Natural killer cell (primary cell): Measurements from ENCODE around the gene ACTR6. TPM values are rescaled to one million over a fixed set of nuclear protein-coding genes. Genes with fewer than 3 reads are reported as not detected.

ENCODE experiments used
- ATAC-seq, 3 donors: fragments of 150-1000 bp in 2 of 3; fragments of 200-7000 bp in 1 of 3; cut with Tn5 transposase; 1 replicate in 1 of 3; 2 replicates in 2 of 3; pipeline ENCODE4 v1.10.0; 2021; ENCODE audit warnings: mild to moderate bottlenecking in 2 of 3, moderate library complexity in 2 of 3
- DNase-seq, 2 donors: peaks; one replicate each; pipeline versions ENCODE4 v3.0.0 to v3.0.0-alpha.2; 2013 to 2021; ENCODE audit warnings: mixed read lengths in 1 of 2
- H3K27ac ChIP-seq: one replicate; pipeline ENCODE4 v1.5.1; 2013; ENCODE audit warnings: mild to moderate bottlenecking, low read length
- H3K27me3 ChIP-seq: one replicate; pipeline ENCODE4 v1.6.1; 2013; ENCODE audit warnings: low read length; ENCODE audit not compliant: control insufficient read depth, insufficient read depth
- H3K36me3 ChIP-seq: one replicate; pipeline ENCODE4 v1.6.1; 2013; ENCODE audit warnings: low read length; ENCODE audit not compliant: control insufficient read depth, insufficient read depth
- H3K4me1 ChIP-seq: one replicate; pipeline ENCODE4 v1.6.1; 2013; ENCODE audit warnings: low read length; ENCODE audit not compliant: control insufficient read depth, insufficient read depth
- H3K4me3 ChIP-seq: one replicate; pipeline ENCODE4 v1.5.1; 2013; ENCODE audit warnings: low read length
- H3K9me3 ChIP-seq: one replicate; pipeline ENCODE4 v1.6.1; 2013; ENCODE audit warnings: low read length; ENCODE audit not compliant: control insufficient read depth, insufficient read depth
- H3K27ac Mint-ChIP-seq, 2 donors: one replicate each; pipeline ENCODE4 v1.8.0; 2022; ENCODE audit warnings: mild to moderate bottlenecking in 2 of 2, mixed read lengths in 2 of 2, moderate library complexity in 1 of 2
- H3K27me3 Mint-ChIP-seq, 2 donors: one replicate each; pipeline ENCODE4 v1.8.0; 2022; ENCODE audit warnings: low read depth in 2 of 2, mixed read lengths in 2 of 2
- H3K36me3 Mint-ChIP-seq: one replicate; pipeline ENCODE4 v1.8.0; 2022; ENCODE audit warnings: mixed read lengths
- H3K4me1 Mint-ChIP-seq, 2 donors: one replicate each; pipeline ENCODE4 v1.8.0; 2022; ENCODE audit warnings: mixed read lengths in 2 of 2
- H3K4me3 Mint-ChIP-seq: one replicate; pipeline ENCODE4 v1.8.0; 2022; ENCODE audit warnings: mild to moderate bottlenecking, moderate library complexity, mixed read lengths
- H3K9me3 Mint-ChIP-seq, 2 donors: one replicate each; pipeline ENCODE4 v1.8.0; 2022; ENCODE audit warnings: mixed read lengths in 2 of 2
- CTCF ChIP-seq: fragments of 200-600 bp; IDR thresholded peaks from one replicate; pipeline ENCODE4 v1.8.0; 2022; ENCODE audit warnings: antibody characterized with exemption
- WGBS: methylation state at CpG from one replicate; pipeline ENCODE4 v1.1.7; 2013; ENCODE audit warnings: missing lambda C conversion rate; ENCODE audit not compliant: insufficient coverage; 5-methylcytosine and 5-hydroxymethylcytosine counted together
- intact Hi-C: fragments of 100-400 bp; cut with micrococcal nuclease; formaldehyde crosslinking; loops from one replicate; pipeline ENCODE4 v1.14.2; 2022
- total RNA-seq, 4 donors: library from RNA; stranded (reverse); fragments of 120-200 nt in 1 of 4; gene quantifications; one replicate each; pipeline versions ENCODE4 v1.2.3 to v1.2.4, GENCODE V29; 2013 to 2022

ACTR6 gene
- total RNA-seq, 3 donors from 2014 or later (not counting 1 experiment from before 2014, with no cell fraction given) = 20.4 to 27.5 (median 20.8) TPM

GRCh38 chr12:100234166-100234565 lies 33.6 kb downstream of the ACTR6 start:
- Mint-ChIP-seq H3K36me3 (no peaks in the 10 kb centered on the region), H3K4me1 (no peaks in the 10 kb centered on the region), H3K27me3 (no peaks in the 10 kb centered on the region), H3K4me3 (no peak overlapping the region), H3K9me3 (no peaks in the 10 kb centered on the region), H3K27ac (no peak overlapping the region)
- Histone ChIP-seq H3K27ac (no peak overlapping the region), H3K4me3 (no peak overlapping the region), H3K27me3 (no peaks in the 10 kb centered on the region), H3K36me3 (no peaks in the 10 kb centered on the region), H3K9me3 (no peaks in the 10 kb centered on the region), H3K4me1 (no peaks in the 10 kb centered on the region)
- DNase-seq = no peak
- no peak for ATAC-seq
- WGBS = 92% methylated on average over 3 of the region's 3 CpGs
- no peak for TF ChIP-seq CTCF
- intact Hi-C loops = loop anchor here (1.0 to 10.0 kb wide), 4 partner anchors 168 to 507 kb away; no protein-coding TSS in a partner anchor

GRCh38 chr12:100234591-100235304 lies 34.1 kb downstream of the ACTR6 start:
- no peak overlapping the region for H3K4me3 Mint-ChIP-seq
- Histone ChIP-seq H3K27ac (no peak overlapping the region), H3K4me1 (no peaks in the 10 kb centered on the region), H3K27me3 (no peaks in the 10 kb centered on the region), H3K36me3 (no peaks in the 10 kb centered on the region), H3K9me3 (no peaks in the 10 kb centered on the region), H3K4me3 (no peak overlapping the region)
- no peaks in the 10 kb centered on the region for H3K36me3 Mint-ChIP-seq
- WGBS = 95% methylated on average over 3 of the region's 7 CpGs
- ATAC-seq (peak; percentile 36 to 52 (median 43)), DNase-seq (peak in 1 of 2 donors; percentile 58)
- intact Hi-C loops = loop anchor here (1.0 to 10.0 kb wide), 4 partner anchors 168 to 506 kb away; no protein-coding TSS in a partner anchor
- no peak overlapping the region for H3K27ac Mint-ChIP-seq
- peak; percentile 75 for TF ChIP-seq CTCF
- H3K27me3 Mint-ChIP-seq = no peaks in the 10 kb centered on the region
- H3K4me1 Mint-ChIP-seq = no peaks in the 10 kb centered on the region
- H3K9me3 Mint-ChIP-seq = no peaks in the 10 kb centered on the region

- H3K27me3 Mint-ChIP-seq = no peaks in the 10 kb centered on the region
These were observed 38.2 kb downstream of the ACTR6 start for GRCh38 chr12:100238801-100239200.

More at GRCh38 chr12:100238801-100239200, 38.2 kb downstream of the ACTR6 start:
- Mint-ChIP-seq H3K9me3 (no peaks in the 10 kb centered on the region), H3K4me1 (no peaks in the 10 kb centered on the region), H3K4me3 (no peak overlapping the region), H3K27ac (no peak overlapping the region), H3K36me3 (no peaks in the 10 kb centered on the region)
- no peak for ATAC-seq
- DNase-seq = no peak
- WGBS = 93% methylated on average over 3 of the region's 3 CpGs
- Histone ChIP-seq H3K4me3 (no peak overlapping the region), H3K9me3 (no peaks in the 10 kb centered on the region), H3K27me3 (no peaks in the 10 kb centered on the region), H3K36me3 (no peaks in the 10 kb centered on the region), H3K27ac (no peak overlapping the region), H3K4me1 (no peaks in the 10 kb centered on the region)
- TF ChIP-seq CTCF = no peak
- intact Hi-C loops = loop anchor here (10.0 kb wide), 1 partner anchor 436 kb away; no protein-coding TSS in a partner anchor
